ENCODE measurements around the gene RARA. TPM values are rescaled to one million over a fixed set of nuclear protein-coding genes. Genes with fewer than 3 reads are reported as not detected.

Gene RARA
- polyA plus RNA-seq, 1 experiment = 6.5 TPM

- CTCF ChIA-PET = interaction anchor here (0.6 to 2.6 kb wide), 5 partner anchors 9 to 221 kb away, joined by 3 to 16 read pairs (median 4); no protein-coding TSS in a partner anchor
- TF ChIP-seq CTCF (IDR thresholded peaks at IDR 0.05; ENCODE audit: insufficient read depth, low read depth, low read length) = no peak
- peaks cover 5% of the 10 kb centered on the region; the same call in 1 of the 2 replicates for H3K36me3 ChIP-seq (ENCODE audit: control insufficient read depth, insufficient read depth, low read length)
- POLR2A ChIA-PET = no interaction called here
- no peak overlapping the region for H3K4me3 ChIP-seq (ENCODE audit: low read depth, low read length)
- H3K27me3 ChIP-seq (ENCODE audit: control insufficient read depth, insufficient read depth, low read length) = no peaks in the 10 kb centered on the region
- no peak for DNase-seq (ENCODE audit: low read depth)
Measured at GRCh38 chr17:40329839-40330794, 21.1 kb downstream of the RARA start.

- Histone ChIP-seq H3K27me3 (ENCODE audit: control insufficient read depth, insufficient read depth, low read length) (no peaks in the 10 kb centered on the region), H3K4me3 (ENCODE audit: low read depth, low read length) (no peak overlapping the region), H3K36me3 (ENCODE audit: control insufficient read depth, insufficient read depth, low read length) (peaks cover 5% of the 10 kb centered on the region; the same call in 1 of the 2 replicates)
- TF ChIP-seq CTCF (IDR thresholded peaks at IDR 0.05; ENCODE audit: insufficient read depth, low read depth, low read length) = no peak
- CTCF ChIA-PET = interaction anchor here (0.8 to 2.6 kb wide), 6 partner anchors 8 to 220 kb away, joined by 3 to 16 read pairs (median 6); no protein-coding TSS in a partner anchor
- POLR2A ChIA-PET = no interaction called here
- DNase-seq (ENCODE audit: low read depth) = no peak
Measured at GRCh38 chr17:40330850-40331470, 22.0 kb downstream of the RARA start.

- CTCF ChIA-PET = interaction anchor here (0.7 to 2.6 kb wide), 7 partner anchors 9 to 28 kb away, joined by 3 to 16 read pairs (median 6); no protein-coding TSS in a partner anchor
- no peak overlapping the region for H3K4me3 ChIP-seq (ENCODE audit: low read depth, low read length)
- peaks cover 5% of the 10 kb centered on the region; the same call in 1 of the 2 replicates for H3K36me3 ChIP-seq (ENCODE audit: control insufficient read depth, insufficient read depth, low read length)
- POLR2A ChIA-PET = no interaction called here
- DNase-seq (ENCODE audit: low read depth) = no peak
- no peaks in the 10 kb centered on the region for H3K27me3 ChIP-seq (ENCODE audit: control insufficient read depth, insufficient read depth, low read length)
- no peak for TF ChIP-seq CTCF (IDR thresholded peaks at IDR 0.05; ENCODE audit: insufficient read depth, low read depth, low read length)
Measured at GRCh38 chr17:40331743-40332641, 23.0 kb downstream of the RARA start.

GRCh38 chr17:40333781-40334448, 24.9 kb downstream of the RARA start:
- Histone ChIP-seq H3K4me3 (ENCODE audit: low read depth, low read length) (no peak overlapping the region), H3K27me3 (ENCODE audit: control insufficient read depth, insufficient read depth, low read length) (no peaks in the 10 kb centered on the region), H3K36me3 (ENCODE audit: control insufficient read depth, insufficient read depth, low read length) (peaks cover 6% of the 10 kb centered on the region; the same call in 1 of the 2 replicates)
- no peak for DNase-seq (ENCODE audit: low read depth)
- POLR2A ChIA-PET = interaction anchor here (0.6 kb wide), 1 partner anchor 215 kb away, joined by 3 read pairs; no protein-coding TSS in a partner anchor
- TF ChIP-seq CTCF (IDR thresholded peaks at IDR 0.05; ENCODE audit: insufficient read depth, low read depth, low read length) = no peak
- CTCF ChIA-PET = interaction anchor here (1.1 to 1.9 kb wide), 3 partner anchors 10 to 31 kb away, joined by 3 to 7 read pairs (median 6); no protein-coding TSS in a partner anchor
